ENCODE measurements around the gene UBASH3B.

GRCh38 chr11:122661182-122661945, 5.8 kb downstream of the UBASH3B start:
- TF ChIP-seq EZH2phosphoT487 (IDR thresholded peaks at IDR 0.05; ENCODE audit: borderline replicate concordance): no peak
- no peak for TF ChIP-seq CTCF (conservative IDR thresholded peaks at IDR 0.05; ENCODE audit: low read length)
